ENCODE results near the gene DLG2.

GRCh38 chr11:83941050-83941449 lies 1686.1 kb downstream of the DLG2 start:
- TF ChIP-seq POLR2A (IDR thresholded peaks at IDR 0.05) = no peak
- no peak for TF ChIP-seq CTCF (IDR thresholded peaks at IDR 0.05)

Measured in ovary (tissue), 3 donors.